HepG2 (cell line): ENCODE measurements around the gene PRKAG1. TPM values are rescaled to one million over a fixed set of nuclear protein-coding genes. Genes with fewer than 3 reads are reported as not detected.
A peak's percentile ranks its signal among the peaks of the same experiment; 100 is the strongest.

Experiments
- CCDC6 ChIP-seq: sonication (generic); formaldehyde crosslinking; IDR thresholded peaks from 2 replicates; pipeline ENCODE4 v1.8.1; 2022; ENCODE audit warnings: mild to moderate bottlenecking, missing genetic modification reagents, moderate library complexity
- DBP ChIP-seq: sonication (generic); formaldehyde crosslinking; IDR thresholded peaks from 2 replicates; pipeline ENCODE4 v1.4.0; 2020; ENCODE audit warnings: missing genetic modification reagents; ENCODE audit errors: not compliant biosample characterization
- ETV5 ChIP-seq: IDR thresholded peaks from 2 replicates; pipeline ENCODE4 v1.6.1; 2018; ENCODE audit warnings: missing biosample characterization, missing genetic modification reagents, inconsistent platforms, borderline replicate concordance
- GMEB2 ChIP-seq: IDR thresholded peaks from 2 replicates; pipeline ENCODE4 v1.6.1; 2016; ENCODE audit warnings: missing biosample characterization, missing genetic modification reagents, low read depth
- KAT7 ChIP-seq: IDR thresholded peaks from 2 replicates; pipeline ENCODE4 v1.6.1; 2018; ENCODE audit warnings: borderline replicate concordance, missing compliant biosample characterization
- KDM6A ChIP-seq: IDR thresholded peaks from 2 replicates; pipeline ENCODE4 v1.6.1; 2016; ENCODE audit warnings: low read depth
- SNAPC4 ChIP-seq: sonication (generic); formaldehyde crosslinking; IDR thresholded peaks from 2 replicates; pipeline ENCODE4 v1.4.0; 2020; ENCODE audit warnings: mild to moderate bottlenecking, missing genetic modification reagents
- TCF7 ChIP-seq: sonication (generic); IDR thresholded peaks from 2 replicates; pipeline ENCODE4 v1.6.1; 2016; ENCODE audit warnings: antibody characterized with exemption, low read depth
- TEAD3 ChIP-seq: optimal IDR thresholded peaks from 2 replicates; pipeline ENCODE3; 2016; ENCODE audit warnings: borderline replicate concordance
- ZNF138 ChIP-seq: sonication (generic); formaldehyde crosslinking; IDR thresholded peaks from 2 replicates; pipeline ENCODE4 v1.5.0; 2020; ENCODE audit warnings: mild to moderate bottlenecking, low read depth, missing genetic modification reagents
- ZNF207 ChIP-seq: fragments of 450-650 bp; IDR thresholded peaks from 2 replicates; pipeline ENCODE4 v1.6.1; 2016; ENCODE audit warnings: antibody characterized with exemption, borderline replicate concordance
- ZNF44 ChIP-seq: sonication (generic); formaldehyde crosslinking; IDR thresholded peaks from 2 replicates; pipeline ENCODE4 v1.5.1; 2020; ENCODE audit warnings: mild to moderate bottlenecking, missing genetic modification reagents
- ZNF768 ChIP-seq: sonication (generic); formaldehyde crosslinking; IDR thresholded peaks from 2 replicates; pipeline ENCODE4 v1.4.0; 2020; ENCODE audit warnings: missing genetic modification reagents
- ZNF777 ChIP-seq: sonication (generic); formaldehyde crosslinking; IDR thresholded peaks from 2 replicates; pipeline ENCODE4 v1.4.0; 2020; ENCODE audit warnings: missing genetic modification reagents
- polyA plus RNA-seq, 8 experiments: library from polyadenylated mRNA; depleted of rRNA in 3 of 8; stranded (reverse) in 7 of 8; unstranded in 1 of 8; fragments of >200 nt; fragmentation: Illumina TruSeq in 4 of 8; extraction: Trizol in 4 of 8; gene quantifications; 2 replicates each; pipeline versions ENCODE4 v1.2.1 to v1.2.3, GENCODE V29; 2011 to 2016; ENCODE audit warnings: low read depth in 4 of 8, missing spikeins in 1 of 8, mixed read lengths in 1 of 8; ENCODE audit not compliant: insufficient read depth in 1 of 8
- total RNA-seq, 5 experiments: library from RNA; depleted of rRNA; stranded (reverse); fragments of >200 nt; fragmentation: Illumina TruSeq; extraction: Trizol; gene quantifications; 2 replicates each; pipeline ENCODE4 v1.2.3, GENCODE V29; 2016; ENCODE audit warnings: low read depth in 1 of 5
- TF ChIP-seq, protein P1 (sequence below): sonication (generic); formaldehyde crosslinking; IDR thresholded peaks from 2 replicates; pipeline ENCODE4 v1.5.0; 2020; ENCODE audit warnings: mild to moderate bottlenecking, missing genetic modification reagents, borderline replicate concordance
- TF ChIP-seq, protein P2 (sequence below): sonication (generic); formaldehyde crosslinking; IDR thresholded peaks from 2 replicates; pipeline ENCODE4 v1.8.1; 2022; ENCODE audit warnings: mild to moderate bottlenecking, missing genetic modification reagents

Gene PRKAG1
- total and polyA plus RNA-seq, 2 of the 13 experiments (the other 11 are each of a cell fraction or from before 2014, with no cell fraction given) = 26.1 to 32.8 TPM

DNA sequence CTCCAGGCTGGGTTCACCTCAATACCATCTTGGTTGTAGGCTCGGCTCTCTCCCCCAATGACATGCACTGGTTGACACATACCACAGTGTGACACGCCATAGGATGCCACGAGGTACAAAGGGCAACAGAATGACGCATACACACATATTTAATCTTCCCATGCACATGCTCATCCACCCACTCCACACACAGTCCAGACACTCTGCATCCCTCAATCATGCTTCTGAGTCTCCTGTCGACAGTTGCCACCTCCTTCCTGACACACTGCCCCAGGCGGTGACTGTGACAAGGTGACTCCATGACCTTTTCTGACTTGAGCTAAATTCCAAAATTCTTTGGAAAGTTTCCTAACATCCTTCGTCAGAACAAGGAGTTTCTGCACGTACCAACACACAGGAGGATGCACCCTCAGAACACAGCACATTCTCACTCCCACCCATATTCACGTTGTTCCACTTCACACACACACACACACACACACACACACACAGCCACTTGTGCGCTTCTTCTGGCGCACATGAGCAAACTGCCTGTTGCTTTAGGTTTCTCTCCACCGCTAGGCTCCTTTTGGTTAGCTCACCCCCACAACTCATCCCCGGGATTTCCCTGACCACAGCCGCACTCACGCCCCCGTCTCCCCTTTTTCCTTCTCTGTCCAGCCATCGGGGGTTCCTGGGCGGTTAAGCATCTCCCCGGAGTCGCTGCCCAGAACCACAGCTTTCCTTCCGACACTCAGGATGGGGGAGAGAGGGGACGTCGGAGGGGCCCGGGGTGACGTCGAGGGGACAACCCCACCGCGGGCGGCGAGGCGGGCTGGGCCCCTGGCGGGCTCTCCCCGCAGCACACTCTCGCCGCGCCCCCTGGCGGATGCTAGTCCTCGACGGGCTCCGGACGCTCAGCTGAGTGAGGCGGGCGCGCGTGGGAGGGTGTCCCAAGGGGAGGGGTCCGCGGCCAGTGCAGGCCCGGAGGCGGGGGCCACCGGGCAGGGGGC, 41.0 kb downstream of the PRKAG1 start (continued):
- TF ChIP-seq, protein P1, sequence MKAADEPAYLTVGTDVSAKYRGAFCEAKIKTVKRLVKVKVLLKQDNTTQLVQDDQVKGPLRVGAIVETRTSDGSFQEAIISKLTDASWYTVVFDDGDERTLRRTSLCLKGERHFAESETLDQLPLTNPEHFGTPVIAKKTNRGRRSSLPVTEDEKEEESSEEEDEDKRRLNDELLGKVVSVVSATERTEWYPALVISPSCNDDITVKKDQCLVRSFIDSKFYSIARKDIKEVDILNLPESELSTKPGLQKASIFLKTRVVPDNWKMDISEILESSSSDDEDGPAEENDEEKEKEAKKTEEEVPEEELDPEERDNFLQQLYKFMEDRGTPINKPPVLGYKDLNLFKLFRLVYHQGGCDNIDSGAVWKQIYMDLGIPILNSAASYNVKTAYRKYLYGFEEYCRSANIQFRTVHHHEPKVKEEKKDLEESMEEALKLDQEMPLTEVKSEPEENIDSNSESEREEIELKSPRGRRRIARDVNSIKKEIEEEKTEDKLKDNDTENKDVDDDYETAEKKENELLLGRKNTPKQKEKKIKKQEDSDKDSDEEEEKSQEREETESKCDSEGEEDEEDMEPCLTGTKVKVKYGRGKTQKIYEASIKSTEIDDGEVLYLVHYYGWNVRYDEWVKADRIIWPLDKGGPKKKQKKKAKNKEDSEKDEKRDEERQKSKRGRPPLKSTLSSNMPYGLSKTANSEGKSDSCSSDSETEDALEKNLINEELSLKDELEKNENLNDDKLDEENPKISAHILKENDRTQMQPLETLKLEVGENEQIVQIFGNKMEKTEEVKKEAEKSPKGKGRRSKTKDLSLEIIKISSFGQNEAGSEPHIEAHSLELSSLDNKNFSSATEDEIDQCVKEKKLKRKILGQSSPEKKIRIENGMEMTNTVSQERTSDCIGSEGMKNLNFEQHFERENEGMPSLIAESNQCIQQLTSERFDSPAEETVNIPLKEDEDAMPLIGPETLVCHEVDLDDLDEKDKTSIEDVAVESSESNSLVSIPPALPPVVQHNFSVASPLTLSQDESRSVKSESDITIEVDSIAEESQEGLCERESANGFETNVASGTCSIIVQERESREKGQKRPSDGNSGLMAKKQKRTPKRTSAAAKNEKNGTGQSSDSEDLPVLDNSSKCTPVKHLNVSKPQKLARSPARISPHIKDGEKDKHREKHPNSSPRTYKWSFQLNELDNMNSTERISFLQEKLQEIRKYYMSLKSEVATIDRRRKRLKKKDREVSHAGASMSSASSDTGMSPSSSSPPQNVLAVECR (CRISPR knock-in tag) = no peak
- TF ChIP-seq SNAPC4 (CRISPR knock-in tag) = no peak
- TF ChIP-seq ZNF207 = no peak
- TF ChIP-seq ZNF768 = no peak
- peak; percentile 98 for TF ChIP-seq ZNF777 (CRISPR knock-in tag)
- TF ChIP-seq, protein P2, sequence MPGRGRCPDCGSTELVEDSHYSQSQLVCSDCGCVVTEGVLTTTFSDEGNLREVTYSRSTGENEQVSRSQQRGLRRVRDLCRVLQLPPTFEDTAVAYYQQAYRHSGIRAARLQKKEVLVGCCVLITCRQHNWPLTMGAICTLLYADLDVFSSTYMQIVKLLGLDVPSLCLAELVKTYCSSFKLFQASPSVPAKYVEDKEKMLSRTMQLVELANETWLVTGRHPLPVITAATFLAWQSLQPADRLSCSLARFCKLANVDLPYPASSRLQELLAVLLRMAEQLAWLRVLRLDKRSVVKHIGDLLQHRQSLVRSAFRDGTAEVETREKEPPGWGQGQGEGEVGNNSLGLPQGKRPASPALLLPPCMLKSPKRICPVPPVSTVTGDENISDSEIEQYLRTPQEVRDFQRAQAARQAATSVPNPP (CRISPR knock-in tag) = no peak
- no peak for TF ChIP-seq KAT7
- peak; percentile 15 for TF ChIP-seq TEAD3 (CRISPR knock-in tag)
- no peak for TF ChIP-seq DBP
- no peak for TF ChIP-seq ZNF44 (CRISPR knock-in tag)
- TF ChIP-seq ETV5 (CRISPR knock-in tag) = no peak
- no peak for TF ChIP-seq KDM6A (CRISPR knock-in tag)
- TF ChIP-seq TCF7 = no peak
- no peak for TF ChIP-seq CCDC6 (CRISPR knock-in tag)
- TF ChIP-seq ZNF138 (CRISPR knock-in tag) = no peak
- no peak for TF ChIP-seq GMEB2 (CRISPR knock-in tag)
